ENCODE measurements around the gene CLCN3.
A peak's percentile ranks its signal among the peaks of the same experiment; 100 is the strongest.
"Not testable (repeated sequence)": the region's sequence is repeated elsewhere in the genome, so short reads cannot be mapped to it uniquely, and the experiment has no call there.

Gene CLCN3

DNA sequence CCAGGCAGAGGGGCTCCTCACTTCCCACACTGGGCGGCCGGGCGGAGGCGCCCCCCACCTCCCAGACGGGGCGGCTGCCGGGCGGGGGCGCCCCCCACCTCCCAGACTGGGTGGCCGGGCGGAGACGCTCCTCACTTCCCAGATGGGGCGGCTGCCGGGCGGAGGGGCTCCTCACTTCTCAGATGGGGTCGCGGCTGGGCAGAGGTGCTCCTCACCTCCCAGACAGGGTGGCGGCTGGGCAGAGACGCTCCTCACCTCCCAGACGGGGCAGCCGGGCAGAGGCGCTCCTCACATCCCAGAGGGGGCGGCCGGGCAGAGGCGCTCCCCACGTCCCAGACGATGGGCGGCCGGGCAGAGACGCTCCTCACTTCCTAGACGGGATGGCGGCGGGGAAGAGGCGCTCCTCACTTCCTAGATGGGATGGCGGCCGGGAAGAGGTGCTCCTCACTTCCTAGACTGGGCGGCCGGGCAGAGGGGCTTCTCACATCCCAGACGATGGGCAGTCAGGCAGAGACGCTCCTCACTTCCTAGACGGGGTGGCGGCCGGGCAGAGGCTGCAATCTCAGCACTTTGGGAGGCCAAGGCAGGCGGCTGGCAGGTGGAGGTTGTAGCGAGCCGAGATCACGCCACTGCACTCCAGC is 58.7 kb downstream of the CLCN3 start:
- not testable (repeated sequence) for H3K4me3 Mint-ChIP-seq; H3K27me3 Mint-ChIP-seq; H3K36me3 Mint-ChIP-seq; H3K4me1 Mint-ChIP-seq (ENCODE audit: low read depth); H3K27ac Mint-ChIP-seq; H3K9me3 Mint-ChIP-seq (ENCODE audit: low read depth)

GRCh38 chr4:169682372-169683047 is 62.1 kb downstream of the CLCN3 start:
- no peaks in the 10 kb centered on the region for H3K27me3 Mint-ChIP-seq
- H3K9me3 Mint-ChIP-seq (ENCODE audit: low read depth) = no peaks in the 10 kb centered on the region
- peaks cover 10% of the 10 kb centered on the region for H3K36me3 Mint-ChIP-seq
- H3K27ac Mint-ChIP-seq = no peak overlapping the region
- no peak overlapping the region for H3K4me3 Mint-ChIP-seq
- peaks cover 2% of the 10 kb centered on the region for H3K4me1 Mint-ChIP-seq (ENCODE audit: low read depth)

GRCh38 chr4:169689681-169690080 is 69.3 kb downstream of the CLCN3 start:
- Mint-ChIP-seq H3K27ac (no peak overlapping the region), H3K4me3 (no peak overlapping the region), H3K9me3 (ENCODE audit: low read depth) (no peaks in the 10 kb centered on the region), H3K36me3 (peaks cover 15% of the 10 kb centered on the region), H3K27me3 (no peaks in the 10 kb centered on the region), H3K4me1 (ENCODE audit: low read depth) (peaks cover 13% of the 10 kb centered on the region)

DNA sequence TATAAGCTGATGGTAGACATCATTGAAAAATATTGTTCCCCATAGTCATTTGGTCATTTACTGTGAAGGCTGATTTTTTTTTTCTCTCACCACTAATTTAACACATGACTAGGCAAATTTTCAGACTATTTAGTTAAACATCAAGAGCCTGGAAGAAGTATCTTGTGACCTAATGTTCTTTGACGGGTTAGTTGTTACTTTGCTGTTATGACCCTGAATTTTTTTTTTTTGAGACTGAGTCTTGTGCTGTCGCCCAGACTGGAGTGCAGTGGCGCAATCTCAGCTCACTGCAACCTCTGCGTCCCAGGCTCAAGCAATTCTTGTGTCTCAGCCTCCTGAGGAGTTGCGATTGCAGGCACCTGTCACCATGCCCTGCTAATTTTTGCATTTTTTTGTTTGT is 70.4 kb downstream of the CLCN3 start:
- Mint-ChIP-seq H3K27me3 (no peaks in the 10 kb centered on the region), H3K9me3 (ENCODE audit: low read depth) (no peaks in the 10 kb centered on the region), H3K27ac (no peak overlapping the region), H3K4me1 (ENCODE audit: low read depth) (peaks cover 13% of the 10 kb centered on the region), H3K4me3 (no peak overlapping the region), H3K36me3 (peaks cover 15% of the 10 kb centered on the region)

GRCh38 chr4:169698331-169698730 is 78.0 kb downstream of the CLCN3 start:
- Mint-ChIP-seq H3K9me3 (ENCODE audit: low read depth) (no peaks in the 10 kb centered on the region), H3K4me3 (no peak overlapping the region), H3K27ac (no peak overlapping the region), H3K27me3 (no peaks in the 10 kb centered on the region), H3K4me1 (ENCODE audit: low read depth) (no peaks in the 10 kb centered on the region), H3K36me3 (peaks cover 14% of the 10 kb centered on the region)

- Mint-ChIP-seq H3K27me3 (no peaks in the 10 kb centered on the region), H3K27ac (peak overlapping the region; percentile 7), H3K4me1 (ENCODE audit: low read depth) (no peaks in the 10 kb centered on the region), H3K9me3 (ENCODE audit: low read depth) (no peaks in the 10 kb centered on the region), H3K36me3 (peaks cover 9% of the 10 kb centered on the region), H3K4me3 (no peak overlapping the region)
These were observed 87.7 kb downstream of the CLCN3 start for GRCh38 chr4:169707958-169708643.

GRCh38 chr4:169715826-169716225 is 95.4 kb downstream of the CLCN3 start:
- H3K4me1 Mint-ChIP-seq (ENCODE audit: low read depth) = peaks cover 5% of the 10 kb centered on the region
- H3K36me3 Mint-ChIP-seq = no peaks in the 10 kb centered on the region
- H3K27me3 Mint-ChIP-seq = no peaks in the 10 kb centered on the region
- H3K4me3 Mint-ChIP-seq = no peak overlapping the region
- no peaks in the 10 kb centered on the region for H3K9me3 Mint-ChIP-seq (ENCODE audit: low read depth)
- H3K27ac Mint-ChIP-seq = no peak overlapping the region

GRCh38 chr4:169716677-169717076 is 96.3 kb downstream of the CLCN3 start:
- no peak overlapping the region for H3K4me3 Mint-ChIP-seq
- peaks cover 2% of the 10 kb centered on the region for H3K36me3 Mint-ChIP-seq
- no peak overlapping the region for H3K27ac Mint-ChIP-seq

GRCh38 chr4:169720529-169720928 is 100.2 kb downstream of the CLCN3 start:
- Mint-ChIP-seq H3K9me3 (ENCODE audit: low read depth) (no peaks in the 10 kb centered on the region), H3K4me1 (ENCODE audit: low read depth) (peaks cover 4% of the 10 kb centered on the region), H3K36me3 (peaks cover 2% of the 10 kb centered on the region), H3K4me3 (no peak overlapping the region), H3K27ac (peak overlapping the region; percentile 28), H3K27me3 (no peaks in the 10 kb centered on the region)

More at GRCh38 chr4:169716677-169717076, 96.3 kb downstream of the CLCN3 start:
- Mint-ChIP-seq H3K9me3 (ENCODE audit: low read depth) (no peaks in the 10 kb centered on the region), H3K27me3 (no peaks in the 10 kb centered on the region), H3K4me1 (ENCODE audit: low read depth) (peaks cover 5% of the 10 kb centered on the region)

GRCh38 chr4:169723207-169723965 is 103.0 kb downstream of the CLCN3 start:
- peaks cover 2% of the 10 kb centered on the region for H3K36me3 Mint-ChIP-seq
- H3K9me3 Mint-ChIP-seq (ENCODE audit: low read depth) = no peaks in the 10 kb centered on the region
- H3K4me3 Mint-ChIP-seq = no peak overlapping the region
- H3K4me1 Mint-ChIP-seq (ENCODE audit: low read depth) = peaks cover 4% of the 10 kb centered on the region
- no peak overlapping the region for H3K27ac Mint-ChIP-seq
- H3K27me3 Mint-ChIP-seq = no peaks in the 10 kb centered on the region

- Mint-ChIP-seq H3K4me3 (no peak overlapping the region), H3K27ac (no peak overlapping the region), H3K27me3 (no peaks in the 10 kb centered on the region), H3K9me3 (ENCODE audit: low read depth) (no peaks in the 10 kb centered on the region), H3K36me3 (peaks cover 2% of the 10 kb centered on the region), H3K4me1 (ENCODE audit: low read depth) (peaks cover 4% of the 10 kb centered on the region)
These were observed 103.9 kb downstream of the CLCN3 start for GRCh38 chr4:169724260-169724659.

DNA sequence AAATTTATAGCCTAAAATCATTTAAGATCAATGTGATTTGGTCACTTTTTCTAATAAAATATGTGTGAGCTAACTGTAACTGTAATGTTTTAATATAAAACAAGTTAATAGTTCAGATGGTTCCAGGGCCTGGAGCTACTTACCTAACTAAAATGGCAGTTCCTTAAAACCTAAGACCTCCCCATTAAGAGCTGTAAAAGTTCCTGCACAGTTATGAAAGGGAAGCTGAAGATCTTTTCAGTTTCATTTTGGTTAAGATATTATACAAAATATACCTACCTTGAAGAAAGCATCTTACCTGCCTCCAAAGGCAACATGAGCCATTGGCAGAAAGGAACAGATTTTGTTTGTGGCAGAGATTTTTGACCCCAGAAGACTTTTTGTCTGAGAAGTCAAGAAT is 107.2 kb downstream of the CLCN3 start:
- no peak overlapping the region for H3K4me3 Mint-ChIP-seq
- no peaks in the 10 kb centered on the region for H3K27me3 Mint-ChIP-seq
- no peak overlapping the region for H3K27ac Mint-ChIP-seq
- H3K4me1 Mint-ChIP-seq (ENCODE audit: low read depth) = no peaks in the 10 kb centered on the region
- H3K36me3 Mint-ChIP-seq = peaks cover 12% of the 10 kb centered on the region
- no peaks in the 10 kb centered on the region for H3K9me3 Mint-ChIP-seq (ENCODE audit: low read depth)

DNA sequence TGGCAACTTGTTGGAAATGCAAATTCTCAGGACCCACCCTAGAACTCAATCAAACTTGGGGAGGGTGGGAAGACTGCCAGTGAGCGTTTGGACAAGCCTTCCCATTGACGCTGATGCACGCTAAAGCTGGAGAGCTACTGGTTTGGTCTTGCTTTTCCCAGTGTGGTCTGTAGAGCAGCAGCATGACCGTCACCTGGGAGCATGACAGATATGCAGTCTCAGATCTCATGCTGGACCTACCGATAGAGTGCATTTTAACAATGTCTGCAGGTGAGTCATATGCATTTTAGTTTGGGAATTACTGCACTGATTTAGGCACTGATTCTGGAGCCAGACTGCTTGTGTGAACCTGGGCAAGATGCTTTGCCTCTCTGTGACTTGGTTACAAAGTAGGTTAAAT is 110.2 kb downstream of the CLCN3 start:
- Mint-ChIP-seq H3K9me3 (ENCODE audit: low read depth) (no peaks in the 10 kb centered on the region), H3K4me3 (no peak overlapping the region), H3K27ac (no peak overlapping the region), H3K36me3 (peaks cover 14% of the 10 kb centered on the region), H3K27me3 (no peaks in the 10 kb centered on the region), H3K4me1 (ENCODE audit: low read depth) (no peaks in the 10 kb centered on the region)

- H3K27me3 Mint-ChIP-seq; H3K4me3 Mint-ChIP-seq; H3K27ac Mint-ChIP-seq; H3K9me3 Mint-ChIP-seq (ENCODE audit: low read depth); H3K4me1 Mint-ChIP-seq (ENCODE audit: low read depth): not testable (repeated sequence)
- peaks cover 14% of the 10 kb centered on the region for H3K36me3 Mint-ChIP-seq
These were observed 118.2 kb downstream of the CLCN3 start for GRCh38 chr4:169738604-169739003.

- no peak overlapping the region for H3K27ac Mint-ChIP-seq
These were observed 121.2 kb downstream of the CLCN3 start for GRCh38 chr4:169741569-169741968.

More at GRCh38 chr4:169741569-169741968, 121.2 kb downstream of the CLCN3 start:
- no peak overlapping the region for H3K4me3 Mint-ChIP-seq
- peaks cover 11% of the 10 kb centered on the region for H3K36me3 Mint-ChIP-seq
- no peaks in the 10 kb centered on the region for H3K9me3 Mint-ChIP-seq (ENCODE audit: low read depth)
- H3K4me1 Mint-ChIP-seq (ENCODE audit: low read depth) = no peaks in the 10 kb centered on the region
- no peaks in the 10 kb centered on the region for H3K27me3 Mint-ChIP-seq
